B cell (primary cell): ENCODE results near the gene IER5L.

ENCODE experiments used
- EZH2 ChIP-seq: IDR thresholded peaks from 2 replicates; pipeline ENCODE4 v1.6.1; 2012; ENCODE audit warnings: borderline replicate concordance, low read depth, mild to moderate bottlenecking, moderate library complexity, low read length; ENCODE audit not compliant: insufficient read depth, poor library complexity, severe bottlenecking
- TF ChIP-seq, protein P1 (sequence below): fragments of 200-600 bp; IDR thresholded peaks from one replicate; pipeline ENCODE4 v1.8.0; 2022; ENCODE audit warnings: antibody characterized with exemption, mild to moderate bottlenecking

DNA sequence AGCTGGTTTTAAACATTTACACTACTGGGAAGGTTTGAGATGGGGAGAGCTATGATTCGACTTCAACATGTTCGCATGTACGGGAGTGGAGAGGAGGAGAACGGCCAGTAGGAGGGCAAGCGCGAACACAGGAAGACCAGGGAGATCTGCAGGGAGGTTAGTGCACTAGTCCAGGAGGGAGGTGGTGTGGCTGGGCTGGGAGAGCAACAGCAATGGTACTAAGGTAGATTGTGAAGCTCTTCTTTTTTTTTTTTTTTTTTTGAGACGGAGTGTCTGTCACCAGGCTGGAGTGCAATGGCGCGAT, 16.6 kb downstream of the IER5L start:
- TF ChIP-seq, protein P1, sequence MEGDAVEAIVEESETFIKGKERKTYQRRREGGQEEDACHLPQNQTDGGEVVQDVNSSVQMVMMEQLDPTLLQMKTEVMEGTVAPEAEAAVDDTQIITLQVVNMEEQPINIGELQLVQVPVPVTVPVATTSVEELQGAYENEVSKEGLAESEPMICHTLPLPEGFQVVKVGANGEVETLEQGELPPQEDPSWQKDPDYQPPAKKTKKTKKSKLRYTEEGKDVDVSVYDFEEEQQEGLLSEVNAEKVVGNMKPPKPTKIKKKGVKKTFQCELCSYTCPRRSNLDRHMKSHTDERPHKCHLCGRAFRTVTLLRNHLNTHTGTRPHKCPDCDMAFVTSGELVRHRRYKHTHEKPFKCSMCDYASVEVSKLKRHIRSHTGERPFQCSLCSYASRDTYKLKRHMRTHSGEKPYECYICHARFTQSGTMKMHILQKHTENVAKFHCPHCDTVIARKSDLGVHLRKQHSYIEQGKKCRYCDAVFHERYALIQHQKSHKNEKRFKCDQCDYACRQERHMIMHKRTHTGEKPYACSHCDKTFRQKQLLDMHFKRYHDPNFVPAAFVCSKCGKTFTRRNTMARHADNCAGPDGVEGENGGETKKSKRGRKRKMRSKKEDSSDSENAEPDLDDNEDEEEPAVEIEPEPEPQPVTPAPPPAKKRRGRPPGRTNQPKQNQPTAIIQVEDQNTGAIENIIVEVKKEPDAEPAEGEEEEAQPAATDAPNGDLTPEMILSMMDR, result no peak
- TF ChIP-seq EZH2, result no peak
